Cardiac muscle cell (in vitro differentiated cells and primary cell): Measurements from ENCODE around the gene HYAL3. TPM values are rescaled to one million over a fixed set of nuclear protein-coding genes. Genes with fewer than 3 reads are reported as not detected.

Experiments
- DNase-seq, 2 donors: peaks; one replicate each; pipeline versions ENCODE4 v3.0.0 to v3.0.0-alpha.2; 2010 to 2017; ENCODE audit warnings: low read depth in 1 of 2, low spot score in 1 of 2
- H3K27ac ChIP-seq: fragments of 200-600 bp; sonication (generic); 2 replicates; pipeline ENCODE4 v1.5.1; 2016
- H3K27me3 ChIP-seq: fragments of 200-600 bp; sonication (generic); 2 replicates; pipeline ENCODE4 v1.6.0; 2016; ENCODE audit warnings: control low read depth
- H3K36me3 ChIP-seq: fragments of 200-600 bp; sonication (generic); 2 replicates; pipeline ENCODE4 v1.5.1; 2016; ENCODE audit warnings: control low read depth
- H3K4me1 ChIP-seq: fragments of 200-600 bp; sonication (generic); 2 replicates; pipeline ENCODE4 v1.8.1; 2017; ENCODE audit warnings: low read depth, mild to moderate bottlenecking, mixed run types
- H3K4me3 ChIP-seq: fragments of 200-600 bp; sonication (generic); 2 replicates; pipeline ENCODE4 v1.5.1; 2016; ENCODE audit warnings: mild to moderate bottlenecking
- H3K9me3 ChIP-seq: fragments of 200-600 bp; sonication (generic); 2 replicates; pipeline ENCODE4 v1.5.1; 2017; ENCODE audit warnings: low read depth, mild to moderate bottlenecking, control low read depth
- CTCF ChIP-seq: IDR thresholded peaks from 2 replicates; pipeline ENCODE4 v1.5.1; 2012; ENCODE audit warnings: low read depth, mild to moderate bottlenecking, low read length
- polyA plus RNA-seq: library from polyadenylated mRNA; unstranded; fragments of >200 nt; fragmentation: Nextera tagmentation; extraction: Ambion mirVana; gene quantifications from 2 replicates; pipeline ENCODE4 v1.2.1, GENCODE V29; 2016
- total RNA-seq: library from RNA; depleted of rRNA; stranded (reverse); fragments of >200 nt; gene quantifications from 2 replicates; pipeline ENCODE4 v1.2.3, GENCODE V29; 2016

Gene HYAL3
- total and polyA plus RNA-seq, 2 experiments from 2014 or later, result 3.6 to 6.2 TPM

GRCh38 chr3:50258979-50259378 lies 40.2 kb downstream of the HYAL3 start:
- Histone ChIP-seq H3K9me3 (no peaks in the 10 kb centered on the region), H3K36me3 (peaks cover 23% of the 10 kb centered on the region), H3K4me1 (peaks cover 19% of the 10 kb centered on the region), H3K27me3 (no peaks in the 10 kb centered on the region), H3K4me3 (no peak overlapping the region), H3K27ac (no peak overlapping the region)
- DNase-seq, result no peak
- no peak for TF ChIP-seq CTCF

GRCh38 chr3:50258029-50258680 lies 41.0 kb downstream of the HYAL3 start:
- DNase-seq, result no peak
- Histone ChIP-seq H3K36me3 (peaks cover 23% of the 10 kb centered on the region), H3K27me3 (no peaks in the 10 kb centered on the region), H3K4me1 (peaks cover 15% of the 10 kb centered on the region), H3K4me3 (no peak overlapping the region), H3K27ac (no peak overlapping the region), H3K9me3 (no peaks in the 10 kb centered on the region)
- TF ChIP-seq CTCF, result no peak

GRCh38 chr3:50256978-50257890 lies 42.0 kb downstream of the HYAL3 start:
- Histone ChIP-seq H3K9me3 (no peaks in the 10 kb centered on the region), H3K36me3 (peaks cover 30% of the 10 kb centered on the region), H3K27me3 (no peaks in the 10 kb centered on the region), H3K4me1 (peaks cover 15% of the 10 kb centered on the region), H3K4me3 (no peak overlapping the region), H3K27ac (no peak overlapping the region)
- peak; percentile 58 for TF ChIP-seq CTCF
- peak in 1 of 2 donors; percentile 49 for DNase-seq

GRCh38 chr3:50255251-50255615 lies 44.0 kb downstream of the HYAL3 start:
- no peak for TF ChIP-seq CTCF
- Histone ChIP-seq H3K36me3 (peaks cover 30% of the 10 kb centered on the region), H3K4me1 (peaks cover under 1% of the 10 kb centered on the region)

GRCh38 chr3:50254577-50255250 lies 44.5 kb downstream of the HYAL3 start:
- Histone ChIP-seq H3K4me1 (no peaks in the 10 kb centered on the region), H3K4me3 (no peak overlapping the region), H3K36me3 (peaks cover 30% of the 10 kb centered on the region), H3K27ac (no peak overlapping the region), H3K9me3 (no peaks in the 10 kb centered on the region), H3K27me3 (no peaks in the 10 kb centered on the region)
- no peak for TF ChIP-seq CTCF
- DNase-seq, result peak in 1 of 2 donors; percentile 75

More at GRCh38 chr3:50255251-50255615, 44.0 kb downstream of the HYAL3 start:
- H3K9me3 ChIP-seq, result no peaks in the 10 kb centered on the region
- H3K27me3 ChIP-seq, result no peaks in the 10 kb centered on the region
- no peak overlapping the region for H3K27ac ChIP-seq
- DNase-seq, result no peak
- H3K4me3 ChIP-seq, result no peak overlapping the region
